GM18907 (cell line): ENCODE results near the gene PET100.

Experiments
- ATAC-seq: cut with Tn5 transposase; IDR thresholded peaks from one replicate; pipeline ENCODE4 v1.9.1; 2021; ENCODE audit warnings: mild to moderate bottlenecking, moderate library complexity; ENCODE audit not compliant: unreplicated experiment

Gene PET100

GRCh38 chr19:7629347-7630054, at the start of gene PET100, which contains the start of gene XAB2:
Gene PET100 (plus strand): TSS chr19:7629793. CDS start chr19:7629834, 41 bp downstream.
Gene XAB2 (minus strand): TSS chr19:7629545. CDS start chr19:7629527, 18 bp downstream.
- ATAC-seq: peak; percentile 82

GRCh38 chr19:7582446-7582845, 47.1 kb upstream of the PET100 start:
- ATAC-seq: no peak

GRCh38 chr19:7589822-7590221, 39.8 kb upstream of the PET100 start:
- no peak for ATAC-seq

- no peak for ATAC-seq
Observed at GRCh38 chr19:7590256-7590655, 39.3 kb upstream of the PET100 start.

GRCh38 chr19:7595466-7596133, 34.0 kb upstream of the PET100 start, which contains the start of gene CAMSAP3:
Gene CAMSAP3 (plus strand): TSS chr19:7595863. CDS start chr19:7596003, 140 bp downstream.
- ATAC-seq: peak; percentile 61

GRCh38 chr19:7596211-7596937, 33.2 kb upstream of the PET100 start:
- ATAC-seq: peak; percentile 13

- ATAC-seq: no peak
Observed at GRCh38 chr19:7597689-7598088, 31.9 kb upstream of the PET100 start.

- ATAC-seq: no peak
Observed at GRCh38 chr19:7598180-7598579, 31.4 kb upstream of the PET100 start.

GRCh38 chr19:7600721-7601120, 28.9 kb upstream of the PET100 start:
- no peak for ATAC-seq

- no peak for ATAC-seq
Observed at GRCh38 chr19:7602240-7602934, 27.2 kb upstream of the PET100 start.

GRCh38 chr19:7602935-7603497, 26.6 kb upstream of the PET100 start:
- ATAC-seq: no peak

GRCh38 chr19:7603919-7604318, 25.7 kb upstream of the PET100 start:
- no peak for ATAC-seq

GRCh38 chr19:7605490-7606222, 23.9 kb upstream of the PET100 start:
- ATAC-seq: no peak

- ATAC-seq: no peak
Observed at GRCh38 chr19:7606289-7606688, 23.3 kb upstream of the PET100 start.

- ATAC-seq: no peak
Observed at GRCh38 chr19:7607212-7607873, 22.2 kb upstream of the PET100 start.

GRCh38 chr19:7607874-7608560, 21.6 kb upstream of the PET100 start:
- ATAC-seq: no peak

GRCh38 chr19:7610491-7611240, 18.9 kb upstream of the PET100 start:
- ATAC-seq: no peak
